ENCODE data around the gene MAX.
"Not testable (repeated sequence)": the region's sequence is repeated elsewhere in the genome, so short reads cannot be mapped to it uniquely, and the experiment has no call there.

MAX gene

DNA sequence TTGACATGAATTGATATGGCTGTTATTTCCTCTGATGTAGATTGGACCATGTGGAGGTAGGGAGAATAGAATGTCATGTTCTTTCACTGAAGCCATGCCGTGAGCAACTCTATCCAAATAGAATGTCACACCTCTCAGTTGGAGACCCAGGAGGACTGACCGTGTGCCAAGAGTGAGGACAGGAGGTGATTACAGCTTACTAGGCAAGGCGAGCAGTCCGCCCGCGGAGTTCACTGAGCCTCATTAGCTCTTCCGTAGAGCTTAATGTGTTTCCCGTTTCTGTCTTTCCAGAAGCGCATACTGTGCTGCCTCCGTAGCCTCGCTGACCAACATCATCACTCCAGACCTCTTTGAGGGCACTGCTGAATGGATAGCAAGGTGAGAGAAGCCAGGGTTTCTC, 70.0 kb downstream of the MAX start:
- DNase-seq, result no peak

GRCh38 chr14:65031321-65031720, 71.0 kb downstream of the MAX start:
- DNase-seq, result not testable (repeated sequence)

DNA sequence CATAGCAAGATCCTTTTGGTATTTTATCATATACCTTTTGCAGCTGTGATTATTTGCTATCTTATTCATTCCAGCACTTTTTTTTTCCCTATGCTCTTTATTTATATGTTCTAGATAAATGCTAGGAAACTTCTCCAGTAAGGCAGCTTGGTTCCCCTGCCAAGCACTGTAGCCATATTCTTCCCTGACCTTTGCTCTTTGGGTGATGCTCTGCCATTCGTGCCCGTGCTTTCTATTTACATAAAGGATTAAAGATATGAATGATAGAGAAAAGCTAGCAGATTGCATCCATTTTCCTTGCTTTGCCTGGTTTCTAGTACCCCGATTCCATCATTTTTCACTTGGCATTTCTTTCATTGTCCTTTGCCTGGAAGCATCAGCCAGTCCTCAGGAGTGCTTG, 73.4 kb downstream of the MAX start:
- no peak for DNase-seq

- DNase-seq, result no peak
Measured at GRCh38 chr14:65027127-65027799, 75.1 kb downstream of the MAX start.

DNA sequence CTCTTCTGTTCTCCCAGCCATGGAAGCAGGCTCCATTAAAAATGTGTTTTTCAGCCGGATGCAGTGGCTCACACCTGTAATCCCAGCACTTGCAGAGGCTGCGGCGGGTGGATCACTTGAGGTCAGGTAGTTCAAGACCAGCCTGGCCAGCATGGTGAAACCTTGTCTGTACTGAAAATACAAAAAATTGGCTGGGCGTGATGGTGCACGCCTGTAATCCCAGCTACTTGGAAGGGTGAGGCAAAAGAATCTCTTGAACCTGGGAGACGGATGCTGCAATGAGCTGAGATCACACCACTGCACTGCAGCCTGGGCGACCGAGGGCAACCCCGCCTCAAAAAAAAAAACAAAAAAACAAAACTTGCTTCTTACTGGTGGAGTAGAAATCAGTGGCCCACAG, 75.8 kb downstream of the MAX start:
- no peak for DNase-seq

DNA sequence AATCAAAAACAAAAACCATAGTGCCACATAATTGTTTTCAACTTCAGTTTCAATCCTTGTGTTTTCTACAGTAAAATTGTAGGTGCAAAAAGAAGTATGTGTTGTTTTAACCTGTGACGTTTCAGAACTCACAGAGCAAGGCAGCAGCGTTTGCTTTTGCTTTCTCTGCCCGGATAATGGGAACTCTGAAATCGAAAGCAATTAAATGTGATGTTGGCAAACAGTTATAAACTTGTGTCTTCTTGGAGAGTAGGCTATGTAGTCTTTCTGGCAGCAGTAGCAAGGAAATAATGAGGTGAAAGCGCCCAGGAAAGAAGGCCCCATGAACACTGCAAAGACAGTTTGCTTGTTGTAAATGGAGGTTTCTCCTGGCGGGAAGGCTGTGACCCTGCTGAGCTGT, 76.5 kb downstream of the MAX start:
- no peak for DNase-seq

Data from Kasumi-1 (cell line).